Measurements from ENCODE around the gene WNT9B. TPM values are rescaled to one million over a fixed set of nuclear protein-coding genes. Genes with fewer than 3 reads are reported as not detected.

The WNT9B gene
- total and polyA plus RNA-seq, 2 experiments from 2014 or later: 0.17 TPM; not detected in 1

DNA sequence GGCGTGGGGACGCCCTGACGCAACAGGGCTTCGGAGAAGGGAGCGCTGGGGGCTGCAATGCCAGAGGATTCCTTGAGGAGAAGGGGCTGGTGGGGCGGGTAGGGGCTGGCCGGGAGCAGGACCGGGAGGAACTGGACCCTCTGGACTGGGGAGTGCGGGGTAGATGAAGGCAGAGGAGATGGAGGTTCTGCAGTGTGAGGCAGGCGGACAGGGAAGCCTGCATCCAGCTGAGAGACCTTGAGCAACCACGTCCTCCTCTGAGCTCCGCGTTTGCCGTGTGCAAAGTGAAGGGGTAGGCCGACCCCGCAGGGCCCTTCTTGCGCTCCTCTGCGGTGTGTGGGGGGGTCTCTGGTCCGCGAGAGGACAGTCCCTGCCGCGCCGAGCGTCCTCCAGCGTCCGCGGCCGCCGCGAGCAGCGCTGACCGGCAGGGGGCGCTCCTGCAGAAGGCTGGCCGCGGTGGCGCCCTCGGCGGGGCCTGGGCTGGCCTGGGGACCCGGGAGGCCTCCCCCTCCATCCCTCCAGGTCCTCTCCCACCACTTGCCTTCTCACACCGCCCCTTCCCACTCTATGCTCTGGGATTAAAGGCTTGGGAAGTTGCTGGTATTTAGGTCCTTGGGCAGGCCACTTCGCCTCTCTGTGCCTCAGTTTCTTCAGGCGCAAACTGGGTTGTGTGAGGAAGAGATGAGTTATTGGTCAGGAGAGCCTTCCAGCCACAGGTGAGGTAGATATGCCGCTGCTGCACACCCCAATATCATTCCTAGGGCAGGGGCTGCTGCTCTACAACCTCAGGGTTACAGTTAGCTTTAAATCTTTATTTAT, 9.6 kb upstream of the WNT9B start (continued):
- TF ChIP-seq JUNB (IDR thresholded peaks at IDR 0.05; ENCODE audit: unreplicated experiment) (no peak), ZNF114 (CRISPR knock-in tag; IDR thresholded peaks at IDR 0.05) (no peak)

DNA sequence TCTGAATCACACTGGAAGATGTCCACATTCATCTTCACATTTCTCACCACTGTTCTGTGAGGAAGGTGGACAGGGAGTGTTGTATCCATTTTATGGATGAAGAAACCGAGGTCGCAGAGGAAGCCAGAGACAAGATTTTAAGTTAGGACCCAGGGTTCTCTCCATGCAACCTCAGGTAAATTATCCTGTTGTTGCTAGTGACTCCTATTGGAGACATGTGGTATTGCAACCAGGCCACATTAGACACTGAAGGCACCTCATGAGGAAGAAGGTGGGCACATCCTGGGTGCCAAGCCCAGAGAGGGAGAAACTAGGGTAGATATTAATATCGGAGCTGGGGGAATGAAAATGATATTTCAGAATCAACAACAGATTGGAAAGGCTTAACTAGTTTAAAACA, 8.5 kb upstream of the WNT9B start:
- no peak overlapping the region for H3K27ac Mint-ChIP-seq
- Histone ChIP-seq H3K4me2 (no peak overlapping the region), H3K4me3 (no peak overlapping the region), H3K27me3 (ENCODE audit: insufficient read depth) (peaks cover 21% of the 10 kb centered on the region), H3F3A (replicated peaks; ENCODE audit: low read depth) (no peaks in the 10 kb centered on the region; the same call in 1 of the 2 replicates), H3K27ac (ENCODE audit: low read depth) (no peak overlapping the region), H4K20me1 (replicated peaks; ENCODE audit: insufficient read depth) (no peaks in the 10 kb centered on the region), H2AFZ (no peak overlapping the region), H3K79me2 (replicated peaks; ENCODE audit: insufficient read depth) (no peaks in the 10 kb centered on the region), H3K36me3 (ENCODE audit: insufficient read depth) (no peaks in the 10 kb centered on the region), H3K4me1 (ENCODE audit: insufficient read depth) (no peaks in the 10 kb centered on the region; the same call in 1 of the 2 replicates), H3K9me2 (ENCODE audit: insufficient read depth) (no peaks in the 10 kb centered on the region)
- H3K27me3 Mint-ChIP-seq (ENCODE audit: insufficient read depth, low read depth, poor library complexity): peaks cover 37% of the 10 kb centered on the region
- ATAC-seq (no peak), DNase-seq (ENCODE audit: low spot score) (peak; percentile 66)
- H3K36me3 Mint-ChIP-seq (ENCODE audit: low read depth): peaks cover 6% of the 10 kb centered on the region; the same call in 2 of the 3 replicates
- TF ChIP-seq ZNF114 (CRISPR knock-in tag; IDR thresholded peaks at IDR 0.05): no peak
- TF ChIP-seq, protein P1, sequence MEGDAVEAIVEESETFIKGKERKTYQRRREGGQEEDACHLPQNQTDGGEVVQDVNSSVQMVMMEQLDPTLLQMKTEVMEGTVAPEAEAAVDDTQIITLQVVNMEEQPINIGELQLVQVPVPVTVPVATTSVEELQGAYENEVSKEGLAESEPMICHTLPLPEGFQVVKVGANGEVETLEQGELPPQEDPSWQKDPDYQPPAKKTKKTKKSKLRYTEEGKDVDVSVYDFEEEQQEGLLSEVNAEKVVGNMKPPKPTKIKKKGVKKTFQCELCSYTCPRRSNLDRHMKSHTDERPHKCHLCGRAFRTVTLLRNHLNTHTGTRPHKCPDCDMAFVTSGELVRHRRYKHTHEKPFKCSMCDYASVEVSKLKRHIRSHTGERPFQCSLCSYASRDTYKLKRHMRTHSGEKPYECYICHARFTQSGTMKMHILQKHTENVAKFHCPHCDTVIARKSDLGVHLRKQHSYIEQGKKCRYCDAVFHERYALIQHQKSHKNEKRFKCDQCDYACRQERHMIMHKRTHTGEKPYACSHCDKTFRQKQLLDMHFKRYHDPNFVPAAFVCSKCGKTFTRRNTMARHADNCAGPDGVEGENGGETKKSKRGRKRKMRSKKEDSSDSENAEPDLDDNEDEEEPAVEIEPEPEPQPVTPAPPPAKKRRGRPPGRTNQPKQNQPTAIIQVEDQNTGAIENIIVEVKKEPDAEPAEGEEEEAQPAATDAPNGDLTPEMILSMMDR (conservative IDR thresholded peaks at IDR 0.05; ENCODE audit: low read depth in 2 of 2): peak; percentile 58 to 87
- peaks cover 20% of the 10 kb centered on the region for H3K9me3 Mint-ChIP-seq
- no peak overlapping the region for H3K4me3 Mint-ChIP-seq
- no peaks in the 10 kb centered on the region for H3K4me1 Mint-ChIP-seq

DNA sequence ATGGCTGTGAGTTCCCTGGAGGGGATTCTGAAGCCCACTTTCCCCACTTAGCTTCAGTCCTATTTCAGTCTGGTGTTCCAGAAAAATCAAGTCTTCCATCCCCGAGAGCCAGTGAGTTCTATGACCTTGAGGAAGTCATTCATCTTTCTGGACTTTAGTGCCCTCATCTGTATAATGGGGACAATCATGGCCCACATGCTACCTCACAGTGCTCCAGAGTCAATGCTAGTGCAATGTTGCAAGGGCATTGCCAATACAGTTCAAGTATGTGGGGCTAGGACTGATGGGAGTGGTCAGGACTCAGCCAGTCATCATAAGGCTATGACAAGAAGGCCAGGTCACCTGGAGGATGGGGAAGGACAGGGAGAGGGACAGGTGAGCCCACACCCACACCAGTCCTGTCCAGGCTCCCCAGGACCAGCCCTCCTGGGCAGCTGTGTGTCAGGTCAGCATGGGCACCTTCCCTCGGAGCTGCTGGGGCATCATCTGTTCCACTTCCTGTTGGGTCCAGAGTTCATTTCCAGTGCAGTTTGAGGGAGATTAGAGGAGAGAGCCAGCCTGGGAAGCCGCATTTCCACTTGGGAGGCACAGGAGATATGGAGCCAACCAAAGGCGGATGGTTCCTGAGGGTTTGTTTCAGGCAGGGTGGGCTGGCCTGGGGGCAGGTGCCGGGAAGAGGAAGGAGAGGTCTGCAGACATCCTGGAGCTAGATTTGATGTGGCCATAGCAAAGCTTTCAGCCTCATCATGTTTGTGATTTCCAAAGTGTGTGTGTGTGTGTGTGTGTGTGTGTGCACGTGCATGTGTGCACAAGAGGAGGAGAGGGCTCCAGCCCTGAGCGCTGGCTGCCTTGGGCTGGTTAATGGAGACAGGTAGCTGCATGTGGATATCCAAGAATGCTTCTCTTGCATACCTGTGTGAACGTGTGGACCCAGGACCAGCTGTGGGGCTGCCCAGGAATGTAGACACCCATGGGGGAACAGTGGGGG, 3.9 kb upstream of the WNT9B start:
- no peaks in the 10 kb centered on the region for H3K36me3 ChIP-seq (ENCODE audit: insufficient read depth)
- TF ChIP-seq, protein P2, sequence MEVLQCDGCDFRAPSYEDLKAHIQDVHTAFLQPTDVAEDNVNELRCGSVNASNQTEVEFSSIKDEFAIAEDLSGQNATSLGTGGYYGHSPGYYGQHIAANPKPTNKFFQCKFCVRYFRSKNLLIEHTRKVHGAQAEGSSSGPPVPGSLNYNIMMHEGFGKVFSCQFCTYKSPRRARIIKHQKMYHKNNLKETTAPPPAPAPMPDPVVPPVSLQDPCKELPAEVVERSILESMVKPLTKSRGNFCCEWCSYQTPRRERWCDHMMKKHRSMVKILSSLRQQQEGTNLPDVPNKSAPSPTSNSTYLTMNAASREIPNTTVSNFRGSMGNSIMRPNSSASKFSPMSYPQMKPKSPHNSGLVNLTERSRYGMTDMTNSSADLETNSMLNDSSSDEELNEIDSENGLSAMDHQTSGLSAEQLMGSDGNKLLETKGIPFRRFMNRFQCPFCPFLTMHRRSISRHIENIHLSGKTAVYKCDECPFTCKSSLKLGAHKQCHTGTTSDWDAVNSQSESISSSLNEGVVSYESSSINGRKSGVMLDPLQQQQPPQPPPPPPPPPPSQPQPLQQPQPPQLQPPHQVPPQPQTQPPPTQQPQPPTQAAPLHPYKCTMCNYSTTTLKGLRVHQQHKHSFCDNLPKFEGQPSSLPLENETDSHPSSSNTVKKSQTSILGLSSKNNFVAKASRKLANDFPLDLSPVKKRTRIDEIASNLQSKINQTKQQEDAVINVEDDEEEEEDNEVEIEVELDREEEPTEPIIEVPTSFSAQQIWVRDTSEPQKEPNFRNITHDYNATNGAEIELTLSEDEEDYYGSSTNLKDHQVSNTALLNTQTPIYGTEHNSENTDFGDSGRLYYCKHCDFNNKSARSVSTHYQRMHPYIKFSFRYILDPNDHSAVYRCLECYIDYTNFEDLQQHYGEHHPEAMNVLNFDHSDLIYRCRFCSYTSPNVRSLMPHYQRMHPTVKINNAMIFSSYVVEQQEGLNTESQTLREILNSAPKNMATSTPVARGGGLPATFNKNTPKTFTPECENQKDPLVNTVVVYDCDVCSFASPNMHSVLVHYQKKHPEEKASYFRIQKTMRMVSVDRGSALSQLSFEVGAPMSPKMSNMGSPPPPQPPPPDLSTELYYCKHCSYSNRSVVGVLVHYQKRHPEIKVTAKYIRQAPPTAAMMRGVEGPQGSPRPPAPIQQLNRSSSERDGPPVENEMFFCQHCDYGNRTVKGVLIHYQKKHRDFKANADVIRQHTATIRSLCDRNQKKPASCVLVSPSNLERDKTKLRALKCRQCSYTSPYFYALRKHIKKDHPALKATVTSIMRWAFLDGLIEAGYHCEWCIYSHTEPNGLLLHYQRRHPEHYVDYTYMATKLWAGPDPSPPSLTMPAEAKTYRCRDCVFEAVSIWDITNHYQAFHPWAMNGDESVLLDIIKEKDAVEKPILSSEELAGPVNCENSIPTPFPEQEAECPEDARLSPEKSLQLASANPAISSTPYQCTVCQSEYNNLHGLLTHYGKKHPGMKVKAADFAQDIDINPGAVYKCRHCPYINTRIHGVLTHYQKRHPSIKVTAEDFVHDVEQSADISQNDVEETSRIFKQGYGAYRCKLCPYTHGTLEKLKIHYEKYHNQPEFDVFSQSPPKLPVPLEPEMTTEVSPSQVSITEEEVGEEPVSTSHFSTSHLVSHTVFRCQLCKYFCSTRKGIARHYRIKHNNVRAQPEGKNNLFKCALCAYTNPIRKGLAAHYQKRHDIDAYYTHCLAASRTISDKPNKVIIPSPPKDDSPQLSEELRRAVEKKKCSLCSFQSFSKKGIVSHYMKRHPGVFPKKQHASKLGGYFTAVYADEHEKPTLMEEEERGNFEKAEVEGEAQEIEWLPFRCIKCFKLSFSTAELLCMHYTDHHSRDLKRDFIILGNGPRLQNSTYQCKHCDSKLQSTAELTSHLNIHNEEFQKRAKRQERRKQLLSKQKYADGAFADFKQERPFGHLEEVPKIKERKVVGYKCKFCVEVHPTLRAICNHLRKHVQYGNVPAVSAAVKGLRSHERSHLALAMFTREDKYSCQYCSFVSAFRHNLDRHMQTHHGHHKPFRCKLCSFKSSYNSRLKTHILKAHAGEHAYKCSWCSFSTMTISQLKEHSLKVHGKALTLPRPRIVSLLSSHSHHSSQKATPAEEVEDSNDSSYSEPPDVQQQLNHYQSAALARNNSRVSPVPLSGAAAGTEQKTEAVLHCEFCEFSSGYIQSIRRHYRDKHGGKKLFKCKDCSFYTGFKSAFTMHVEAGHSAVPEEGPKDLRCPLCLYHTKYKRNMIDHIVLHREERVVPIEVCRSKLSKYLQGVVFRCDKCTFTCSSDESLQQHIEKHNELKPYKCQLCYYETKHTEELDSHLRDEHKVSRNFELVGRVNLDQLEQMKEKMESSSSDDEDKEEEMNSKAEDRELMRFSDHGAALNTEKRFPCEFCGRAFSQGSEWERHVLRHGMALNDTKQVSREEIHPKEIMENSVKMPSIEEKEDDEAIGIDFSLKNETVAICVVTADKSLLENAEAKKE (CRISPR knock-in tag; IDR thresholded peaks at IDR 0.05): no peak
- TF ChIP-seq NANOG (IDR thresholded peaks at IDR 0.05; ENCODE audit: borderline replicate concordance) (no peak), ZNF114 (CRISPR knock-in tag; IDR thresholded peaks at IDR 0.05) (no peak), JUNB (IDR thresholded peaks at IDR 0.05; ENCODE audit: unreplicated experiment) (no peak), POLR2AphosphoS5 (IDR thresholded peaks at IDR 0.05; ENCODE audit: low read depth) (no peak)
- H2AFZ ChIP-seq: no peak overlapping the region
- DNase-seq (ENCODE audit: low spot score) (no peak), ATAC-seq (no peak)
- Mint-ChIP-seq H3K4me3 (no peak overlapping the region), H3K4me1 (peaks cover 6% of the 10 kb centered on the region), H3K9me3 (peaks cover 12% of the 10 kb centered on the region), H3K27me3 (ENCODE audit: insufficient read depth, low read depth, poor library complexity) (peaks cover 50% of the 10 kb centered on the region), H3K36me3 (ENCODE audit: low read depth) (peaks cover 6% of the 10 kb centered on the region; the same call in 2 of the 3 replicates), H3K27ac (no peak overlapping the region)
- no peaks in the 10 kb centered on the region for H3K79me2 ChIP-seq (replicated peaks; ENCODE audit: insufficient read depth)
- H3K9me2 ChIP-seq (ENCODE audit: insufficient read depth): no peaks in the 10 kb centered on the region
- peaks cover 34% of the 10 kb centered on the region for H3K27me3 ChIP-seq (ENCODE audit: insufficient read depth)
- H3K27ac ChIP-seq (ENCODE audit: low read depth): no peak overlapping the region
- no peaks in the 10 kb centered on the region; the same call in 1 of the 2 replicates for H3F3A ChIP-seq (replicated peaks; ENCODE audit: low read depth)
- peaks cover 6% of the 10 kb centered on the region; the same call in 1 of the 2 replicates for H3K4me1 ChIP-seq (ENCODE audit: insufficient read depth)
- H4K20me1 ChIP-seq (replicated peaks; ENCODE audit: insufficient read depth): 0 out of 2 replicates have a peak, but pooled peaks cover 4% of the 10 kb centered on the region
- no peak overlapping the region for H3K4me3 ChIP-seq
- H3K4me2 ChIP-seq: no peak overlapping the region

All from GM23338 (cell line).